ENCODE results near the gene MEGF11. TPM values are rescaled to one million over a fixed set of nuclear protein-coding genes. Genes with fewer than 3 reads are reported as not detected.

The MEGF11 gene
- polyA plus RNA-seq, 3 donors = not detected

DNA sequence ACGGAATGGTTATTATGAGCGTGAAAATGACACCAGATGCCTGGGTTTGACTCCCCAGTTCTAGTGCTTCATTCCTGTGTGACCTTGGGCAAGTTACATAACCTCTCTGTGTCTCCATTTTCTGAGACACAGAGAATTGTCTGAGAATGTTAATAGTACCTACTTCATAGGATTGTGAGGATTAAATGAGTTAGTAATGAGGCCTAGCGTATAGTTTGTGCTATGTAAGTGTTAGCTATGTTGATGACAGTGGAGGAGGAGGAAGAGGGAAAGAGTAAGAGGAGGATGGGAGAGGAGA, 150.3 kb downstream of the MEGF11 start:
- Histone ChIP-seq H2AFZ (ENCODE audit: insufficient read depth, low read depth, low read length, poor library complexity, severe bottlenecking) (no peak overlapping the region), H3K4me3 (replicated peaks in 1 of 3; ENCODE audit: low read depth in 2 of 3, low read length in 3 of 3) (no peak overlapping the region), H3K27ac (ENCODE audit: low read depth in 1 of 2, low read length in 2 of 2) (no peak overlapping the region), H3K27me3 (ENCODE audit: control insufficient read depth in 2 of 2, insufficient read depth in 2 of 2, low read length in 2 of 2) (no peaks in the 10 kb centered on the region), H3K79me2 (ENCODE audit: insufficient read depth, low read length) (no peaks in the 10 kb centered on the region), H3K4me2 (replicated peaks; ENCODE audit: extremely low read depth, low read length, poor library complexity, severe bottlenecking) (no peak overlapping the region), H3K4me1 (ENCODE audit: control insufficient read depth in 1 of 2, insufficient read depth in 2 of 2, low read length in 2 of 2) (no peaks in the 10 kb centered on the region), H3K9me3 (replicated peaks in 1 of 2; ENCODE audit: control insufficient read depth in 1 of 2, insufficient read depth in 1 of 2, low read length in 2 of 2) (no peaks in the 10 kb centered on the region), H4K20me1 (ENCODE audit: insufficient read depth, low read length) (no peaks in the 10 kb centered on the region), H3K36me3 (replicated peaks in 1 of 2; ENCODE audit: control insufficient read depth in 1 of 2, insufficient read depth in 2 of 2, low read length in 2 of 2) (no peaks in the 10 kb centered on the region), H3K9ac (ENCODE audit: insufficient read depth, low read length, poor library complexity, severe bottlenecking) (no peak overlapping the region)
- DNase-seq = no peak
- WGBS (ENCODE audit: insufficient coverage) = 98% methylated on average over 3 of the region's 3 CpGs
- Mint-ChIP-seq H3K4me3 (no peak overlapping the region), H3K27me3 (ENCODE audit: low read depth in 3 of 3) (peaks cover 9 to 14% (median 9%) of the 10 kb centered on the region in 3 donors), H3K9me3 (no peaks in the 10 kb centered on the region), H3K27ac (no peak overlapping the region), H3K4me1 (no peaks in the 10 kb centered on the region), H3K36me3 (no peaks in the 10 kb centered on the region)
- TF ChIP-seq, protein P1, sequence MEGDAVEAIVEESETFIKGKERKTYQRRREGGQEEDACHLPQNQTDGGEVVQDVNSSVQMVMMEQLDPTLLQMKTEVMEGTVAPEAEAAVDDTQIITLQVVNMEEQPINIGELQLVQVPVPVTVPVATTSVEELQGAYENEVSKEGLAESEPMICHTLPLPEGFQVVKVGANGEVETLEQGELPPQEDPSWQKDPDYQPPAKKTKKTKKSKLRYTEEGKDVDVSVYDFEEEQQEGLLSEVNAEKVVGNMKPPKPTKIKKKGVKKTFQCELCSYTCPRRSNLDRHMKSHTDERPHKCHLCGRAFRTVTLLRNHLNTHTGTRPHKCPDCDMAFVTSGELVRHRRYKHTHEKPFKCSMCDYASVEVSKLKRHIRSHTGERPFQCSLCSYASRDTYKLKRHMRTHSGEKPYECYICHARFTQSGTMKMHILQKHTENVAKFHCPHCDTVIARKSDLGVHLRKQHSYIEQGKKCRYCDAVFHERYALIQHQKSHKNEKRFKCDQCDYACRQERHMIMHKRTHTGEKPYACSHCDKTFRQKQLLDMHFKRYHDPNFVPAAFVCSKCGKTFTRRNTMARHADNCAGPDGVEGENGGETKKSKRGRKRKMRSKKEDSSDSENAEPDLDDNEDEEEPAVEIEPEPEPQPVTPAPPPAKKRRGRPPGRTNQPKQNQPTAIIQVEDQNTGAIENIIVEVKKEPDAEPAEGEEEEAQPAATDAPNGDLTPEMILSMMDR (IDR thresholded peaks at IDR 0.05) = no peak
- intact Hi-C loops (cut with micrococcal nuclease) = no loop called here

DNA sequence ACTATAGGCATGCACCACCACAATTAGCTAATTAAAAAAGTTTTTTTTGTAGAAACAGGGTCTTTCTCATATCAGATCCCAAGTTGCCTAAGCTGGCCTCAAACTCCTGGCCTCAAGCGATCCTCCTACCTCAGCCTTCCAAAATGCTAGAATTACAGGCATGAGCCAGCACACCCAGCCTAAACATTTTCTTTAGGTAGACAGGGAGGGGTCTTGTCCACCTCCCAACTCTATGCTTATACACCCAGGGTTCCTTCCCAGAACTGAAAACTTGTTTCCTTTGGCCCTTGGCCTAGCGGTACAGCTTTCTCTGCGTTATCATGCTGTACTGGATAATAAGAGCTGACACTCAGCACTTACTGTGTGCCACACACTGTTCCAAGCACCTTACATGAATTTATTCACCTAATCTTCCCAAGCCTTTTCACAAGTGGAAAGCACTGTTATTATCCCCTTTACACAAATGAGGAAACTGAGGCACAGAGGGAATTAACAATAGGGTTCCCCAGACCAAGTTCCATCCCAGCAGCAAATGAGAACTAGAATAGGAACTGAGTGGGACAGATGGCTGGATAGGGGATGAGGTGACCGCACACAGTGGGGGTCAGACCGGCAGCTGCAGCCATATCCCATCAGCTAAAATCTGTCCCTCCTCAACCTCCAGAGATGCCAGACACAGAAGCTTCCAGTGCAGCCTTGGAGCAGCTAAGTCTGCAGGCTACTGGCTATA, 150.8 kb downstream of the MEGF11 start:
- Mint-ChIP-seq H3K27me3 (ENCODE audit: low read depth in 3 of 3) (peaks cover 4 to 16% (median 9%) of the 10 kb centered on the region in 3 donors), H3K27ac (no peak overlapping the region), H3K36me3 (no peaks in the 10 kb centered on the region), H3K4me1 (no peaks in the 10 kb centered on the region), H3K4me3 (no peak overlapping the region), H3K9me3 (no peaks in the 10 kb centered on the region)
- Histone ChIP-seq H3K4me1 (ENCODE audit: control insufficient read depth in 1 of 2, insufficient read depth in 2 of 2, low read length in 2 of 2) (no peaks in the 10 kb centered on the region), H4K20me1 (ENCODE audit: insufficient read depth, low read length) (no peaks in the 10 kb centered on the region), H3K4me3 (replicated peaks in 1 of 3; ENCODE audit: low read depth in 2 of 3, low read length in 3 of 3) (no peak overlapping the region), H3K9me3 (replicated peaks in 1 of 2; ENCODE audit: control insufficient read depth in 1 of 2, insufficient read depth in 1 of 2, low read length in 2 of 2) (no peaks in the 10 kb centered on the region), H3K4me2 (replicated peaks; ENCODE audit: extremely low read depth, low read length, poor library complexity, severe bottlenecking) (no peak overlapping the region), H3K36me3 (replicated peaks in 1 of 2; ENCODE audit: control insufficient read depth in 1 of 2, insufficient read depth in 2 of 2, low read length in 2 of 2) (no peaks in the 10 kb centered on the region), H3K27ac (ENCODE audit: low read depth in 1 of 2, low read length in 2 of 2) (no peak overlapping the region), H3K79me2 (ENCODE audit: insufficient read depth, low read length) (no peaks in the 10 kb centered on the region), H3K27me3 (ENCODE audit: control insufficient read depth in 2 of 2, insufficient read depth in 2 of 2, low read length in 2 of 2) (no peaks in the 10 kb centered on the region), H2AFZ (ENCODE audit: insufficient read depth, low read depth, low read length, poor library complexity, severe bottlenecking) (no peak overlapping the region), H3K9ac (ENCODE audit: insufficient read depth, low read length, poor library complexity, severe bottlenecking) (no peak overlapping the region)
- DNase-seq = no peak
- intact Hi-C loops (cut with micrococcal nuclease) = no loop called here
- WGBS (ENCODE audit: insufficient coverage) = 100% methylated on average over 3 of the region's 5 CpGs
- TF ChIP-seq, protein P1 (IDR thresholded peaks at IDR 0.05) = no peak
